Left cardiac atrium (tissue), 4 donors: Measurements from ENCODE around the gene OPTC. TPM values are rescaled to one million over a fixed set of nuclear protein-coding genes. Genes with fewer than 3 reads are reported as not detected.
"Not testable (repeated sequence)": the region's sequence is repeated elsewhere in the genome, so short reads cannot be mapped to it uniquely, and the experiment has no call there.

Experiments
- ATAC-seq, 2 donors: fragments of 200-7000 bp; cut with Tn5 transposase; one replicate each; pipeline ENCODE4 v1.9.1; 2020; ENCODE audit warnings: mild to moderate bottlenecking in 2 of 2, moderate library complexity in 2 of 2
- DNase-seq: peaks from one replicate; pipeline ENCODE4 v3.0.0-alpha.2; 2020
- intact Hi-C, 2 donors: fragments of 100-400 bp; cut with DNase I; formaldehyde crosslinking; loops; one replicate each; pipeline versions ENCODE4 v1.14.1 to v1.15.1; 2022 to 2023
- total RNA-seq, 2 donors: library from RNA; stranded (reverse); fragmentation: NEBNext Ultra II Directional; extraction: Animal tissue kit (Norgen Biotek cat#: 25700); gene quantifications; one replicate each; pipeline ENCODE4 v1.2.1, GENCODE V29; 2021
- donor health status: DM: no; HTN: yes; CAD: no.
- donor health status: DM: no; HTN: yes; CAD: no; lungs with severe emphysema.
- donor health status: DM: yes; HTN: yes; CAD: no.
- donor health status: Dilated cardiomyopathy.

OPTC gene
- total RNA-seq, 2 donors from 2014 or later: not detected

GRCh38 chr1:203508463-203509073 lies 14.6 kb downstream of the OPTC start:
- DNase-seq (peak; percentile 47), ATAC-seq (peak; percentile 68 to 73)
- intact Hi-C loops: loop anchor here (2.0 to 10.0 kb wide), 4 partner anchors 48 to 266 kb away; partner anchors contain the start of gene ATP2B4 (in 1 of the 2)

GRCh38 chr1:203509135-203509534 lies 15.2 kb downstream of the OPTC start:
- intact Hi-C loops: loop anchor here (2.0 to 10.0 kb wide), 4 partner anchors 48 to 266 kb away; partner anchors contain the start of gene ATP2B4 (in 1 of the 2)

GRCh38 chr1:203511513-203511912 lies 17.6 kb downstream of the OPTC start:
- intact Hi-C loops: no loop called here
- DNase-seq (no peak), ATAC-seq (no peak)

More at GRCh38 chr1:203509135-203509534, 15.2 kb downstream of the OPTC start:
- DNase-seq: no peak
- ATAC-seq: no peak

- ATAC-seq: no peak
- DNase-seq: no peak
- intact Hi-C loops: no loop called here
These were observed 18.0 kb downstream of the OPTC start for GRCh38 chr1:203511930-203512329.

GRCh38 chr1:203512517-203512847 lies 18.5 kb downstream of the OPTC start:
- intact Hi-C loops: no loop called here
- no peak for ATAC-seq

GRCh38 chr1:203512848-203513584 lies 19.1 kb downstream of the OPTC start:
- peak; percentile 61 for DNase-seq
- peak in 1 of 2 donors; percentile 80 for ATAC-seq
- intact Hi-C loops: no loop called here

More at GRCh38 chr1:203512517-203512847, 18.5 kb downstream of the OPTC start:
- no peak for DNase-seq

GRCh38 chr1:203513585-203514031 lies 19.7 kb downstream of the OPTC start:
- ATAC-seq (no peak), DNase-seq (no peak)
- intact Hi-C loops: no loop called here

- ATAC-seq (no peak), DNase-seq (no peak)
- intact Hi-C loops: no loop called here
These were observed 22.2 kb downstream of the OPTC start for GRCh38 chr1:203516184-203516583.

- DNase-seq (no peak), ATAC-seq (no peak)
- intact Hi-C loops: no loop called here
These were observed 23.0 kb downstream of the OPTC start for GRCh38 chr1:203516906-203517305.

- intact Hi-C loops: no loop called here
- ATAC-seq (no peak), DNase-seq (no peak)
These were observed 23.6 kb downstream of the OPTC start for GRCh38 chr1:203517426-203518110.

GRCh38 chr1:203518139-203518538 lies 24.2 kb downstream of the OPTC start:
- intact Hi-C loops, ATAC-seq, DNase-seq: not testable (repeated sequence)

- ATAC-seq (no peak), DNase-seq (no peak)
- intact Hi-C loops: no loop called here
These were observed 24.6 kb downstream of the OPTC start for GRCh38 chr1:203518541-203518940.

GRCh38 chr1:203519053-203519840 lies 25.3 kb downstream of the OPTC start:
- intact Hi-C loops: no loop called here
- DNase-seq: no peak
- no peak for ATAC-seq

- ATAC-seq (no peak), DNase-seq (no peak)
- intact Hi-C loops: no loop called here
These were observed 25.9 kb downstream of the OPTC start for GRCh38 chr1:203519896-203520295.

- DNase-seq: no peak
- intact Hi-C loops: no loop called here
- peak in 1 of 2 donors; percentile 48 for ATAC-seq
These were observed 26.4 kb downstream of the OPTC start for GRCh38 chr1:203520315-203520714.

- peak; percentile 18 to 46 for ATAC-seq
- no peak for DNase-seq
- intact Hi-C loops: no loop called here
These were observed 27.3 kb downstream of the OPTC start for GRCh38 chr1:203521074-203521794.

- DNase-seq: no peak
- ATAC-seq: no peak
- intact Hi-C loops: no loop called here
These were observed 27.9 kb downstream of the OPTC start for GRCh38 chr1:203521812-203522211.

GRCh38 chr1:203522237-203522636 lies 28.3 kb downstream of the OPTC start:
- ATAC-seq (peak; percentile 50 to 56), DNase-seq (no peak)
- intact Hi-C loops: no loop called here

- DNase-seq (no peak), ATAC-seq (no peak)
- intact Hi-C loops: no loop called here
These were observed 29.7 kb downstream of the OPTC start for GRCh38 chr1:203523667-203524066.
